ENCODE results near the gene KATNAL1.
"Not testable (repeated sequence)": the region's sequence is repeated elsewhere in the genome, so short reads cannot be mapped to it uniquely, and the experiment has no call there.

Gene KATNAL1

GRCh38 chr13:30196025-30196424, 111.3 kb downstream of the KATNAL1 start:
- no peak for DNase-seq

GRCh38 chr13:30194906-30195305, 112.4 kb downstream of the KATNAL1 start:
- no peak for DNase-seq

- no peak for DNase-seq
Measured at GRCh38 chr13:30193279-30194234, 113.8 kb downstream of the KATNAL1 start.

- no peak for DNase-seq
Measured at GRCh38 chr13:30192320-30193093, 114.8 kb downstream of the KATNAL1 start.

- no peak for DNase-seq
Measured at GRCh38 chr13:30191491-30192100, 115.8 kb downstream of the KATNAL1 start.

GRCh38 chr13:30186634-30187415, 120.5 kb downstream of the KATNAL1 start:
- no peak for DNase-seq

GRCh38 chr13:30181888-30182651, 125.3 kb downstream of the KATNAL1 start:
- no peak for DNase-seq

GRCh38 chr13:30179597-30180276, 127.6 kb downstream of the KATNAL1 start:
- no peak for DNase-seq

GRCh38 chr13:30178976-30179375, 128.4 kb downstream of the KATNAL1 start:
- DNase-seq, result no peak

- no peak for DNase-seq
Measured at GRCh38 chr13:30175166-30175565, 132.2 kb downstream of the KATNAL1 start.

GRCh38 chr13:30174250-30174649, 133.1 kb downstream of the KATNAL1 start:
- DNase-seq, result not testable (repeated sequence)

GRCh38 chr13:30173303-30173610, 134.1 kb downstream of the KATNAL1 start:
- no peak for DNase-seq

- no peak for DNase-seq
Measured at GRCh38 chr13:30172593-30173302, 134.6 kb downstream of the KATNAL1 start.

- DNase-seq, result no peak
Measured at GRCh38 chr13:30170569-30170968, 136.8 kb downstream of the KATNAL1 start.

- no peak for DNase-seq
Measured at GRCh38 chr13:30169442-30169841, 137.9 kb downstream of the KATNAL1 start.

GRCh38 chr13:30165796-30166195, 141.6 kb downstream of the KATNAL1 start:
- DNase-seq, result no peak

- no peak for DNase-seq
Measured at GRCh38 chr13:30165071-30165470, 142.3 kb downstream of the KATNAL1 start.

- no peak for DNase-seq
Measured at GRCh38 chr13:30164146-30164545, 143.2 kb downstream of the KATNAL1 start.

GRCh38 chr13:30163441-30163840, 143.9 kb downstream of the KATNAL1 start:
- no peak for DNase-seq

- DNase-seq, result no peak
Measured at GRCh38 chr13:30159446-30159839, 147.9 kb downstream of the KATNAL1 start.
